ENCODE results near the gene TUBGCP6.

DNA sequence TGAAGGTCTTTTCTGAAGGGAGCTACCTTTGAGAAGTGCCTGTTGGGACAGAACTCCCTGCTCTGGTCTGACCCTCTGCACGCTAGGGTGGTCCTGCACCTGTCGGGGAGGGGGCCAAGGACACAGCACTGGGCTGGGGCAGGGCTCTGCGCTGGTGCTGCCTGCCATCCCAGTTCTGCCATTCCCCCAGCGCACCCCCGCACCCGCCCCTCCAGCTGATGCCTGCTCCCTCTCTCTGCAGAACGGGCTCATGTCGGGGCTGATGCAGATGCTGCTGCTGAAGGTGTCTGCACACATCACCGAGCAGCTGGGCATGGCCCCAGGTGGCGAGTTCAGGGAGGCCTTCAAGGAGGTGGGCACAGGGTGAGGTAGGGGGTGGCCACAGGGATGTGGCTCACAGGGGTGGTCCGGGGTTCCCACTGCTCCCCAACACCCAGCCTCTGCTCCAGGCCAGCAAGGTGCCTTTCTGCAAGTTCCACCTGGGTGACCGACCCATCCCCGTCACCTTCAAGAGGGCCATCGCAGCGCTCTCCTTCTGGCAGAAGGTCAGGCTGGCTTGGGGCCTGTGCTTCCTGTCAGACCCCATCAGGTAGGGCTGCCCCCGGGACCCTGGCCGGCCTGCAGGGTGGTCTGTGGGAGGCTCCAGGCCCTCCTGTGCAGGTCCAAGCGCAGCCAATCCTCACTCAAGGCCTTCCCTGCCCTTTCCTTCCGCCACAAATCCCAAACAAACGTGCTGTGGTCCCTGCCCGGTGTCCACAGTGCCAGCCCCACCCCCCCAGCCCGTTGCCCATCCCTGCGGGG lies 47.6 kb downstream of the TUBGCP6 start:
- TF ChIP-seq, protein P1, sequence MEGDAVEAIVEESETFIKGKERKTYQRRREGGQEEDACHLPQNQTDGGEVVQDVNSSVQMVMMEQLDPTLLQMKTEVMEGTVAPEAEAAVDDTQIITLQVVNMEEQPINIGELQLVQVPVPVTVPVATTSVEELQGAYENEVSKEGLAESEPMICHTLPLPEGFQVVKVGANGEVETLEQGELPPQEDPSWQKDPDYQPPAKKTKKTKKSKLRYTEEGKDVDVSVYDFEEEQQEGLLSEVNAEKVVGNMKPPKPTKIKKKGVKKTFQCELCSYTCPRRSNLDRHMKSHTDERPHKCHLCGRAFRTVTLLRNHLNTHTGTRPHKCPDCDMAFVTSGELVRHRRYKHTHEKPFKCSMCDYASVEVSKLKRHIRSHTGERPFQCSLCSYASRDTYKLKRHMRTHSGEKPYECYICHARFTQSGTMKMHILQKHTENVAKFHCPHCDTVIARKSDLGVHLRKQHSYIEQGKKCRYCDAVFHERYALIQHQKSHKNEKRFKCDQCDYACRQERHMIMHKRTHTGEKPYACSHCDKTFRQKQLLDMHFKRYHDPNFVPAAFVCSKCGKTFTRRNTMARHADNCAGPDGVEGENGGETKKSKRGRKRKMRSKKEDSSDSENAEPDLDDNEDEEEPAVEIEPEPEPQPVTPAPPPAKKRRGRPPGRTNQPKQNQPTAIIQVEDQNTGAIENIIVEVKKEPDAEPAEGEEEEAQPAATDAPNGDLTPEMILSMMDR (IDR thresholded peaks at IDR 0.05), result no peak
- TF ChIP-seq EZH2 (IDR thresholded peaks at IDR 0.05) (no peak), EZH2phosphoT487 (IDR thresholded peaks at IDR 0.05) (no peak)

Data from neural progenitor cell (in vitro differentiated cells).